HG02798 (cell line): ENCODE results near the gene ACBD3.

Source experiments
- ATAC-seq: cut with Tn5 transposase; IDR thresholded peaks from one replicate; pipeline ENCODE4 v1.9.1; 2021; ENCODE audit warnings: mild to moderate bottlenecking; ENCODE audit not compliant: unreplicated experiment, poor library complexity

ACBD3 gene

DNA sequence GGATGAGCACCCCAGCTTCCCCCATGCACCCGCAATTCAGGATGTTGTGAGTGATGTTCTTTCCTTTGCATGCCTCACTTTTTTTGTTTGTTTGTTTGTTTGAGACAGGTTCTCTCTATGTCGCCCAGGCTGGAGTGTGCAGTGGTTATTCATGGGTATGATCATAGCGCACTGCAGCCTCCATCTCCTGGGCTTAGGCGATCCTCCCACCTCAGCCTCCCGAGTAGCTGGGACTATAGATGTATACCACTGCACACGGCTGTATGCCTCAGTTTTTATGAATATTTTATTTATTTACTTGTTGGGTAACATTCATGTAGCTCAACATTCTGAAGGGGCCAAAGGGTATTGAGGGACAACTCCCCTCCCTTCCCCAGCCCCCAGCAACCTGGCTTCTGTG lies 69.2 kb downstream of the ACBD3 start:
- no peak for ATAC-seq

DNA sequence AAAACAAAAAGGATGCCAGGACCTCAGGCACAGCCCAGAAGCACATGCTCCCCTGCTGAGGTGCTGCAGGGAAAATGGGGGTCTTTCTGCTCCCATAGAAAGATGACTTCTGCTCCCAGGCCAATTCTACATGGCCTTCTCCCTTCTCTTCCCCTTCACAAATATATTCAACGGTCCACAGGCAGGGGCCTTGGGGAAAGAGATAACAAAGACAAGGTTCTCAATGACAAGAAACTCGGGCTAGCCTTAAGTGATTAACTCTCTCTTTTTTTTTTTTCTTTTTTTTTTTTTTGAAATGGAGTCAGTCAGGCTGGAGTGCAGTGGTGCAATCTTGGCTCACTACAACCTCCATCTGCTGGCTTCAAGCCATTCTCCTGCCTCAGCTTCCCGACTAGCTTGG lies 69.9 kb downstream of the ACBD3 start:
- ATAC-seq: no peak

DNA sequence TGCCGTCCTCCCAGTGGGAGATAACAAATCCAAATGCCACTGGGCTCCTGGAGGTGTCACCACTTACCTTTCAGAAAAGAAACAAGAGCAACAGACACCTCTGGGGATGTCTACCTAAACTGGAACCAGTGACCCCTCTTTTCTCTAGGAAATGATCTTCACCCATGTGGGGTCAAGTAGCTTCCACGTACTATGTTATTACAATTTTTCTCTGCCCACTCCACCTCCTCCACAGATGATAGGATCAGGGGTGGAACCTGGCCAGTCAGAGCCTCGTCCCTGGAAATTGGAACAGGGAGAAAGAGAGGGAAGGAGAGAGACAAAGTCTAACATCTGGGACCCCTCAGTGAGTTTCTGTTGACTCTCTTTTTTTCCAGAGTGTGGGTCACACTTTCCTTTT lies 73.9 kb downstream of the ACBD3 start:
- no peak for ATAC-seq

DNA sequence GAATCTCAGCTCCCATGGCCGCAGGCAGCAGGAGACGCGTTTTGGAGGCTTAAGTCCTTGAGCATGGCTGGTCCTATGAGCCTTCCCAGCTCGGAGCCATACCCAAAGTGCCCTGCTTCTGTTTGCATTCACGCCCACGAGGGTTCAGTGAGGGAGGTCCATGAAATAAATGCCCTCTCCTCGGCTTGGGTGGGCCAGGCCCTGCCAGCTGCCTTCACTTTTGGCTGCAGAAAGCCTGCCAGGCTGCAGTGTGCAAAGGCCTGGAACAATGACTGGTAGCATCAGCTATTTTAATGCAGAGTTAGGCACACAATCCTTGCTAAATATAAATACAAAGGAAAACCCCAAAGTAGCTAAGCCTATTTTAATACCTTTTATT lies 74.7 kb downstream of the ACBD3 start:
- no peak for ATAC-seq

DNA sequence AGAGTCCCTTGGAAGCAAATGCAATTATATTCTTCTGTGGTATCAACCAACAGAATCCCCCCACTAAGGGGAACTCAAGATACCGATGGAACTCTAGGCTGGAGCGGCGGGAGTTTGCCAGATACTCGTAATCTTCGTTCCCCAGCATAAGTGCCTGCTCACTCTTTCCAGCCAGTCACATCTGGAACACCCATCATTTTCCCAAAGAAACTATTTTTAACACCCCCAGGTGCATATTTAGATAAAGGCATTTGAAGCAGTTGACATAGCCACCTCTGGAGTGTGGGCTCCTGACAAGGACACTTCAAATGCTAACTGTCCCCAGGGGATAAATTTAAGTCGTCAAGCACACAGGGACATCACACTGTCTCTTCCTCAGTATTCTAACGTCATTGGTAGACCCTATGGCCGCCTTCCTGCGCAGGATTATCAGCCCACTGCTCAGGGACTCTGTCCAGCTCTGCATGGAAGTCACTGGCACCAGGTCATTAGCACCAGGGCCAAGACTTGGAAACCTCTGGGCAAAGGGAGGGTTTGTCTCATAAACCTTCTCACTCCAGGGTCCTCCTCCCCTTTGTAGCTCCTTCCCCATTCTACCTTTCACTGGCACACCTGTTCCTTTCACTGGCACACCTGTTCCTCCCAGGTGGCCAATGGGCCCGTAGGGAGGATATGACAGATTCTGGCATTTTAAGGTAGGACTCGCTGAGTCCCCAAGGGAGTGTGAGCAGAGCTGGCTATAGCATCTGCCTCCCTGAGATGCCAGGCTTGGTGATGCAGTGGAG lies 75.3 kb downstream of the ACBD3 start:
- ATAC-seq: no peak

DNA sequence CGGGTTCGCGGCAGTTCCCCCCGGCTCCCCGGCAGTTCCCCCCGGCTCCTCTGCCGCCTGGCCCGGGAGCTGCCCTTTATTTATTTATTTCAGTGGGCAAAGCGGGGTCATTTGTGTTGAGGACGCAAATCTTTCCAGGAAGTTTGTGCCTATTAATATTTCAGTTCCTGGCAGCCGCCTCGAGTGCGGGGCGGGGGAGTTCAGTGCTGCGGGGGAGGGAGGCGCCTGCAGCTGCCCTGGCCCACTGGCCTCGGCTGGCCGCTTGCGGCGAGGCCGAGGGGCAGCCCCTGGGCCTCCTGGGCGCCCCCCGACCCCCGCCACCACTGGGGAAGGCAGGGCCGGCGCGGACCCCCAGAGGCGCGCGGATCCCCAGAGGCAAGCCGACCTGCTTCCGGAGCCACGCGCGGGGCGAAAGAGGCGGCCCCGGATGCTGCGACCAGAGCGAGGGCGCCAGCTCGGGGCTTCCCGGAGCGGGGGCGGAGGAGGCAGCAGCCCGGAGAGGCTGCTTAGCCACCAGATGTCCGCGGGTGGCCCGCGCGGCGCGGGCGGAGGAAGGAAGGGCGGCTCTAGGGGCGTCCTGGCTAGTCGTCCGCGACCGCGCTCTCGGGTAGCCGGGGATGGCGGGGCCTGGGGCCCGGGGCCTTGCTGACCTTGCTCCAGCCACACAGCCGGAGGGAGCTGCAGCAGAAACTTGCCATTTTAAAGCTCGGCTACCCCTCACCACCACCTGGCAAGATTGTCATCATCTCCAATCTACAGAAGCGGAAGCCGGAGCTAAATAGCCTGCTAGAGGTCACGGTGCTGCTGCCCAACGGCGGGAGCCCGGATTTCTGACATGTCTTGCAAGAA lies 76.1 kb downstream of the ACBD3 start:
- ATAC-seq: peak; percentile 81

DNA sequence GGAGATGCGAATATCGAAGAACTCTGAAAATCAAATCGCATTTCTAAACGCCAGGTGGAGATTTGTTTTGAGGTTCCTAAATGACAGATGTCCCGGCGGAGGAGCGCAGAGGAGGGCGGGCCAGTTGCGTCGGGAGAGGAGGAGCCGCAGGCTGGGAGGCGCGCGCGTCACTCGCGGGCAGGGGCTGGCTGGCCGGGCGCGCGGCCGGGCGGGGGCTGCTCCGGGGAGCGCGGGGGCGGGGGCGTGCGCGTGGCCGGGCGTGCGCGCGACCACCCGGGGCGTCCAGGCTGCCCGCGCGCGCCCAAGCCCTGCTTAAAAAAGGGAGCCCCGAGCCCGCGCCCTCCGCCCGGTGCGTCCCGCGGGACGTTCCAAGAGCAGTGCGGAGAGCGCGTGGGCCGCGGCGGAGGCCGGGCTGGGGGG lies 76.7 kb downstream of the ACBD3 start:
- ATAC-seq: peak; percentile 82

DNA sequence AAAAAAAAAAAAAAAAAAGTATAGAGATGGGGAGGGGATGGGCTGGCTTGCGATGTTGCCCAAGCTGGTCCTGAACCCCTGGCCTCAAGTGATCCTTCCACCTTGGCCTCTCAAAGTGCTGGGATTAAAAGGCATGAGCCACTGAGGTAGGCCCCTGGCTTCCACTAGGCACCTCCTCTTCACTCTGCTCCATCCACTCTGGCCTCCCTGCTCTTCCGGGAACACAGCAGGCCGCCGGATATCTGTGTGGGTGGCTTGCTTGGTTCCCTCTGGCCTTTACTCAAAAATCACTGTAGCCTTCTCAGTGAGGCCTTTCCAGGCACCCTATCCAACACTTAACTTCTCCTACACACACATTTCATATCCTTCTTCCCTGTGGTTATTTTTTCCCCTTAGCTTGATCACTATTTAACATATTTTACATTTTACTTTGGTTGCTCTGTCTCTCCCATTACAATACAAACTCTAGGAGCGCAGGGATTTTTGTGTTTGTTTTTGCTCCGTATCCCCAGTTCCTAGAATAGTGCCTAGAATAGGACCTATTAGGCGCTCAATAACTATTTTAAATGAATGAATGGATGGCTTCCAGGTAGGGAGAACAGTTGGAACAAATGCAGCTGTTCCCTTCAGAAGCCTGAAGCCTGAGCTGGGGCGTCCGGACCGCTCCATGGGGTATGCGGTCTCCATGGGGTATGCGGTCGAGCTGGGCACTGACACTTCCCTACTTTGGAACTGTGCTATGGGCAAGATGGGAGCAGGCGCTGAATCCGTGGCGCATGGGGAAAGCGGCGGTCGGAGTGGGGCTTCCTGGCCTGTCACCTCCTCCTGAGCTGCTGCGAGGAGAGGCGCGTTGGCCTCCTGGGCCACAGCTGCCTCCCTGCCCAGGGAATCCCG lies 77.4 kb downstream of the ACBD3 start:
- peak; percentile 11 for ATAC-seq

DNA sequence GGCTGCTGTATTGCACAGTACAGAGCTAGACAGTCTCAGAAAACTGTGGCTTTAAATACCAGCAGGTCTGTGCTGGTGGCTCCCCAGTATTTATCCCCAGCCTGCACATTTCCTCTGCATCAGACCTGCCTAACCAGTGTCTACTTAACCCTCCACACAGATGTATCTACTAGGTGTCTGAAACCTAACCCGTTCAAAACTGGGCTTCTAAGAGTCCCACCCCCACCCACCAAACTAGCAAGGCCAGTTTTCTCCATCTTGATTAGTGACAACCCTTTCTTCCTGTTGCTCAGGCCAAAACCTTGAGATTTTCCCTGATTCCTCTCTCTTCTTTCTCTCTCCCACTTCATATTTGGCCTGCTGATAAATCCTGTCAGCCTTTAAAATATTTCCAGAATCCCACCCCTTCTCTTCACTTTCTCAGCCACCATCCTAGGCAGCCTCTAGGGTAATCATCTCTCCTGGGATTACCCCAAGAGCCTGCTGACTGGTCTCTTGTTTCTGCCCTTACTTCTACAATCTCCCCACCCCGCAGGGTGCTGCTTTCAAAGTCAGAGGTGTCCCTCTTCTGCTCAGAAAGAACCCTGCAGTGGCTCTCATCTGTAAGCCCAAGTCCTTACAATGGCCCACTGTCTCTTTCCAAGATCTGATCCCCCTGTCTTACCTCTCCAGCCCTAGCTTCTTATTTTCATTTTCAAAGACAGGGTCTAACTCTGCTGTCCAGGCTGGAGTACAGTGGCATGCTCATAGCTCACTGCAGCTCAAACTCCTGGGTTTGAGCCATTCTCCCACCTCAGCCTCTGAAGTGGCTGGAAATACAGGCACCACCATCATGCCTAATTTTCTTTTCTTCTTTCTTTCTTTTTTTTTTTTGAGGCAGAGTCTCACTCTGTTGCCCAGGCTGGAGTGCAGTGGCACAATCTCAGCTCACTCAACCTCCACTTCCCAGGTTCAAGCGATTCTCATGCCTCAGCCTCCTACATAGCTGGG lies 78.8 kb downstream of the ACBD3 start:
- ATAC-seq: no peak

DNA sequence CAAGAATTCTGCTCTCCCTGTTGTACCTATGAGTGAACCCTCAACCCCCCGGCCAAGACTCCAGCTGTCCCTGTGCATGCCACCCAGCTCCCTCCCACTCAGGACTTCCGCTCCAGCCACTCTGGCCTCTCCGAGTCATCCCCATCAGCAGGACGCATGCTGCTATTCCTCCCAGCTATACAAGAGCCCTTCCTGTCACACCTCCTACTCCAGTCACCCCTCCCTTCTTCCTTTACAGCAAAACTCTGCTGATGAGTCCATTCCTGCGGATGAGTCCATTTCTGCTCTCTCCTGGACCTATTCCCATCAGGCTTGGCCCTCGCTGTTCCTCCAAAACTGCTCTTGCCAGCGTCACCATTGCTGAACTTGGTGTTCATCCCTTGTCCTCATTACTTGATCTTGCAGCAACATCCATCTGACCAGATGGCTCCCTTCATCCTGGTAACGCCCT lies 81.8 kb downstream of the ACBD3 start:
- no peak for ATAC-seq

DNA sequence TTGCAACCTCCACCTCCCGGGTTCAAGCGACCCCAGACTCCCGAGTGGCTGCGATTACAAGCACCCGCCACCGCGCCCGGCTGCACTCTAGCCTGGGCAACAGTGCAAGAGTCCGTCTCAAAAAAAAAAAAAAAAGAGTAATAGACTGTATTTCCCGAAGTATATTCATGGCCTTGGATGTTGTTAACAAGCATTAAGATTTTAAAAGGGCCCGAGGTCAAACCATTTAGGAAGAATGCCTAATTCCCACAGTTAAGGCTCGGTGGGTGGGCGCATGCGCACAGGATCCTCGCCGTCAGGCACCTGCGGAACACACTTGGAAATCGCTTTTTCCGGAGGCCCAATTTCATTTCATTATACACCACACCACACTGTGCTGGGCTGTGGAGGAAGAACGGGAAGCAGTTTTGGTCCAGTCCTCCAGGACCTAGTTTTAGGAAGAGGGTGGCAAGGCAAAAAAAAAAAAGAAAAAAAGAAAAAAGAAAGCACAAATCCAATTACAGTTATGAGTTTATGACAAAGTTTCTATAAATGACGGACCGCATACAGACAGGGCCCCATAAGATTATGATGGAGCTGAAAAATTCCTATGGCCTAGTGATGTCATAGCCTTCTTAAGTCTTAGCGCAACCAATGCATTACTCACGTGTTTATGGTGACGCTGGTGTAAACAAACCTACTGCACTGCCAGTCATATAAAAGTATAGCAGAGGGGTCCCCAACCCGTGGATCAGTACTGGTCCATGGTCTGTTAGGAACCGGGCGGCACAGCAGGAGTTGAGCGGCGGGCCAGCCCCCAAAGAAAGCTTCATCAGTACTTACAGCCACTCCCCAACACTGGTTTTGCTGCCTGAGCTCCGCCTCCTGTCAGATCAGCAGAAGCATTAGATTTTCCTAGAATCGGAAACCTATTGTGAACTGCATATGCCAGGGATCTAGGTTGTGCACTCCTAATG lies 85.8 kb downstream of the ACBD3 start:
- no peak for ATAC-seq

DNA sequence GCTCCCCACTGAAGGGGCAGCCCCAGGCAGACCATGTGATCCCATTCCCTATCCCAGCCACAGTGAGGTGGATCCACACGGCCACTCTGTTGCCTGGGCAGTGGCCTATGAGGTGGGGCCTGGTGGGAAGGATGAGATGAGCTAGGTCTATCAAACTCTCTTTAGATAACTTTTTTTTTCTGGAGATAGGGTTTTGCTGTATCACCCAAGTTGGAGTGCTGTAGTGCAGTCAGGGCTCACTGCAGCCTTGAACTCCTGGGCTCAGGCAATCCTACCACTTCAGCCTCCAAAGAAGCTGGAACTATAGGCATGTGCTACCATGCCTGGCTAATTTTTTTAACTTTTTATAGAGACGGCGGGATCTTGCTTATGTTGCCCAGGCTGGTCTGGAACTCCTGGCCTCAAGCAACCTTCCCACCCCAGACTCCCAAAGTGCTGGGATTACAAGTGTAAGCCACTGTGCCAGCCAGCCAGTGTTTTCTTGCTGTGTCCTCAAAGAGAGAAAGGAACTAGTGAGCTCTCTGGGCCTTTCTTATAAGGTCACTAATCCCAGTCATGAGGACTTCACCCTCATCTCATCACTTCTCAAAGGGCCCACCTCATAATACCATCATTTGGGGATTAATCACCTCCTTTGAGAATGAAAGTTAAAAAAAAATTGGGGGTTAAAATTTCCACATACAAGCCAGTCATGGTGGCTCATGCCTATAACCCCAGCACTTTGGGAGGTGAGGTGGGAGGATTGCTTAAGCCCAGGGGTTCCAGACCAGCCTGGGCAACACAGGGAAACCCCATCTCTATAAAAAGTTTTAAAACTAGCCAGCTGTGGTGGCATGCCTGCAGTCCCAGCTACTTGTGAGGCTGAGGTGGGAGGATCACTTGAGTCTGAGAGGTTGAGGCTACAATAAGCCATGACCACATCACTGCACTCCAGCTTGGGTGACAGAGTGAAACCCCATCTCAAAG lies 87.4 kb downstream of the ACBD3 start:
- ATAC-seq: no peak

DNA sequence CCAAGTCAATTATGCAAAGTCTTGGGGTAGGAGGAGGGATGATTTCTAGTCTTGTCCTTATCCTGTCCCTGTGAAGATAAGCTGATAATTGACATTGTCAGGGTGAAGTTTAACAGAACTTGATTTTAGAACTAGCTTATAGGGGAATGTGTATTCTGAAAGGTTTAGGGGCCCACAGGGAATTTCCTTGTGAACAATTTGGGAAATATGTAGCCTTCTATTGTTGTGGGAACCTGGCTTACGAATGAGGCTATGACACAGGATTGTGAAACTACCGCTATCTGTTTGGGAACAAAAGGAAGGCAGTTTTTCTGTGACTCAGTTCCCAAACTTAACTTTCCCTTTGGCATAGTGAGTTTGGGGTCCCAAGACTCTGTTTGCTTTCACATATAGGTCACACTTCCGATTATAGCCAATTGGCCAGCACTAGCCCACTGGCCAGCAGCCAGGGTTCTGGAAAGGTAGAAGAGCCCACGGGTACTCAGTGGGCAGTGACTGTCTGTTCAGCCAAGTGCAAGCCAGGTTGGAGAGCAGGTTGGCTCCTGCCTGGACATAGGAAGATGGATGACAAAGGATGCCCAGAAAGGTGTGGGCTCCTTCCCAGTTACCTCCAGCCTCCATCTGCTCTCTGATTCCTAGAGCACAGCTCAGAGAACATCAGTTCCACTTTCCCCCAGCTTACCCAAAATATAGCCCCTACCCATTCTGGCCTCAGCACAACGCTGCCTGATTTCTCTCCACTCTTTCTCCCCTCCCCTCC lies 88.5 kb downstream of the ACBD3 start:
- ATAC-seq: no peak

DNA sequence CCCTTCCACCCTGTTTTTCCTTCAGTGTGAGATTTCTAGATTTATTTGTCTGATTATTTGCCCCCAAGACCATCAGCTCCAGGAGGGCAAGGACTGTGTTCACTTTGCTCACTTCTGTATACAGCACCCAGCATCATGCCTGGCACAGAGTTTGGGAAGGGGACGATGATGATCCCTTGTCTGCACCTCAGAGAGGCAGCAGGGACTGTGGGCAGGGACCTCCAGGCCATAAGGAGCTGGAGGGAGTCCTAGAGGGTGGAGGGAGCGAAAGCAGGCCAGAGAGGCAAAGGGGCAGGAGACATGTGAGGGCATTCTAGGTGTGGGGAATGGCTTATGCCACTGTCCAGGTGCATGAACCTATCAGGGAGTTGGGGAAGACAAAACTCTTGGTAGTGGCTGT lies 91.3 kb downstream of the ACBD3 start:
- no peak for ATAC-seq
